MCF 10A (cell line): Measurements from ENCODE around the gene ACTN1. TPM values are rescaled to one million over a fixed set of nuclear protein-coding genes. Genes with fewer than 3 reads are reported as not detected.

Source experiments
- BruUV-seq: library from RNA; stranded (reverse); fragments of 400-500 nt; replicated peaks from 2 replicates; lab custom pipeline; 2021; lab: Mats Ljungman, UMichigan
- CTCF ChIA-PET: fragments of 300-600 bp; sonication (Branson Sonifier 250); formaldehyde crosslinking; extraction: SDS; loops from one replicate; lab custom pipeline; 2021; ENCODE audit warnings: antibody characterized with exemption, inconsistent platforms; lab: Yijun Ruan, JAX
- POLR2A ChIA-PET: fragments of 300-600, 350-650 bp; sonication (Branson Sonifier 250); formaldehyde crosslinking; extraction: SDS; loops from one replicate; lab custom pipeline; 2020; ENCODE audit warnings: antibody characterized with exemption, inconsistent platforms; lab: Yijun Ruan, JAX
- DNase-seq: peaks from one replicate; pipeline ENCODE4 v3.0.0-alpha.2; 2018; ENCODE audit not compliant: unreplicated experiment
- H3K27ac Mint-ChIP-seq: one replicate; pipeline ENCODE4 v1.8.0; 2022; ENCODE audit warnings: mild to moderate bottlenecking, low read depth, mixed read lengths; ENCODE audit not compliant: unreplicated experiment
- H3K27me3 Mint-ChIP-seq: one replicate; pipeline ENCODE4 v1.8.0; 2022; ENCODE audit warnings: mixed read lengths; ENCODE audit not compliant: insufficient read depth, unreplicated experiment
- H3K36me3 Mint-ChIP-seq: one replicate; pipeline ENCODE4 v1.8.0; 2022; ENCODE audit warnings: mild to moderate bottlenecking, moderate library complexity, mixed read lengths; ENCODE audit not compliant: insufficient read depth, unreplicated experiment
- H3K4me1 Mint-ChIP-seq: one replicate; pipeline ENCODE4 v1.8.0; 2022; ENCODE audit warnings: mixed read lengths; ENCODE audit not compliant: insufficient read depth, unreplicated experiment
- H3K4me3 Mint-ChIP-seq: one replicate; pipeline ENCODE4 v1.8.0; 2022; ENCODE audit warnings: mild to moderate bottlenecking, moderate library complexity, mixed read lengths; ENCODE audit not compliant: unreplicated experiment
- H3K9me3 Mint-ChIP-seq: one replicate; pipeline ENCODE4 v1.8.0; 2022; ENCODE audit warnings: mixed read lengths; ENCODE audit not compliant: unreplicated experiment
- intact Hi-C: fragments of 100-400 bp; cut with micrococcal nuclease; formaldehyde crosslinking; loops from 2 replicates; pipeline ENCODE4 v1.14.1; 2022
- total RNA-seq: library from RNA; stranded (reverse); gene quantifications from 2 replicates; pipeline ENCODE4 v1.2.3, GENCODE V29; 2022
- TF ChIP-seq, protein P1 (sequence below): fragments of 200-600 bp; IDR thresholded peaks from one replicate; pipeline ENCODE4 v1.8.0; 2022; ENCODE audit warnings: antibody characterized with exemption, mild to moderate bottlenecking; ENCODE audit not compliant: unreplicated experiment

Gene ACTN1
- total RNA-seq, 1 experiment from 2014 or later: 312 TPM

DNA sequence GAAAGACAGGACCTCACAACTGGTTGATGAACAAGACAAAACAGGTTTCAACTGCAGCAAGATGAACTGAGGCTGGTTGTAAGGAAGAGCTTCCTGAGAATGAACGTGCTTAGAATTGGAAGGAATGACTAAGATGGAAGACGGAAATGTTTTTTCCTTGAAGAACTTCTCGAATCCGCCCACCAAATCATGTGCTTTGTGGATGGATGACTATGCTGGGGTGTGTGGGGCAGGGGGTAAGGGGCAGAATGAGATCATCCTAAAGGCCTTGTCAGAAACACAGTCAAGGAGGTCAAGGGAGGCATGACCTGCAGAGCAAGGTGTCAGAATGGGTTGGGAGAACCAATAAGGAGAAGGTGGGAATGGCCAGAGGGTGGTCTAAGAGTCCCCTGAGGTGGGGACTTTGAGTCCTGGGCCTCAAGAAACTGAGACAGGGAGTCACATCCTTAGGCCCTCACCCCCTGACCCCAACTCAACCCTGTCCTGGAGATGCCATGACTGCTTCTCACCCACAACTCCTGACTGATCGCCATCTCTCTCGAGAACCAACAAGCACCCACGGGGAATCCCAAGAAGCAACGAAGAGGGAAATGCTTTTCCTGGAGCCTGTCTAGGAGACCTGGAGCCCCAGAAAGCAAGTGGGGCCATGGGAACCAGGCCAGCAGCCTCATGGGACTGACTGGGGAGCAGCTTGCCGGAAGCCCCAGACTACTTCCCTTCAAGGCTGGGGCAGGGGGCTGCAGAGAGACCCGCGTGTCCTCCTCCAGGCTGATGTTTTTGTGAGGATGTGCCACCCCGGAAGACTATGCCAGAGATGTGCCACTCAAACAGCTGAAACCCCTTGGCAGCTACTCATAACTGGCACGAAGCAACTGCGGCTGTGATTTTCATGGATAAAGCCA lies 84.0 kb downstream of the ACTN1 start:
- Mint-ChIP-seq H3K27ac (no peak overlapping the region), H3K4me3 (no peak overlapping the region), H3K9me3 (no peaks in the 10 kb centered on the region), H3K36me3 (peaks cover 94% of the 10 kb centered on the region), H3K27me3 (no peaks in the 10 kb centered on the region), H3K4me1 (peaks cover 10% of the 10 kb centered on the region)
- BruUV-seq: no TSS peak
- POLR2A ChIA-PET: no interaction called here
- no peak for DNase-seq
- intact Hi-C loops: no loop called here
- TF ChIP-seq, protein P1, sequence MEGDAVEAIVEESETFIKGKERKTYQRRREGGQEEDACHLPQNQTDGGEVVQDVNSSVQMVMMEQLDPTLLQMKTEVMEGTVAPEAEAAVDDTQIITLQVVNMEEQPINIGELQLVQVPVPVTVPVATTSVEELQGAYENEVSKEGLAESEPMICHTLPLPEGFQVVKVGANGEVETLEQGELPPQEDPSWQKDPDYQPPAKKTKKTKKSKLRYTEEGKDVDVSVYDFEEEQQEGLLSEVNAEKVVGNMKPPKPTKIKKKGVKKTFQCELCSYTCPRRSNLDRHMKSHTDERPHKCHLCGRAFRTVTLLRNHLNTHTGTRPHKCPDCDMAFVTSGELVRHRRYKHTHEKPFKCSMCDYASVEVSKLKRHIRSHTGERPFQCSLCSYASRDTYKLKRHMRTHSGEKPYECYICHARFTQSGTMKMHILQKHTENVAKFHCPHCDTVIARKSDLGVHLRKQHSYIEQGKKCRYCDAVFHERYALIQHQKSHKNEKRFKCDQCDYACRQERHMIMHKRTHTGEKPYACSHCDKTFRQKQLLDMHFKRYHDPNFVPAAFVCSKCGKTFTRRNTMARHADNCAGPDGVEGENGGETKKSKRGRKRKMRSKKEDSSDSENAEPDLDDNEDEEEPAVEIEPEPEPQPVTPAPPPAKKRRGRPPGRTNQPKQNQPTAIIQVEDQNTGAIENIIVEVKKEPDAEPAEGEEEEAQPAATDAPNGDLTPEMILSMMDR: no peak
- CTCF ChIA-PET: no interaction called here

DNA sequence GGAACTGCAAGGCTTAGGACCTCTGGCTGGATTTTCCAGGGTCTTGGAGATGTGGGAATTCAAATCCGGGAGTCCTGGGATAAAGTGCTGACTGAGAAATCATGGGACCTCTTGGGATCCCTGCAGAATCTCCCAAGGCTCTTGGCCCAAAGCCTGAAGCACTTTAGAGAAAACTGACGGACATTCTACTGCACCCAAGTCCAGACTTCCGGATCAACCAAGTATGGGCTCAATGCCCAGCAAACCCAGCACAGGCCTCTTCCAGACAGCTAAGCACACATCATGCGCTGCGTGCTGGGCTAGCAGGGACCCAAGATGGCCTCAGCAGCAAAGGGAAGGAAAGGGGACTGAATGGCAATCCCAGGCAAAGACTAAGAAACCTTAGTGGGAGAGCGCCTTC lies 85.0 kb downstream of the ACTN1 start:
- ChIA-PET POLR2A (no interaction called here), CTCF (no interaction called here)

DNA sequence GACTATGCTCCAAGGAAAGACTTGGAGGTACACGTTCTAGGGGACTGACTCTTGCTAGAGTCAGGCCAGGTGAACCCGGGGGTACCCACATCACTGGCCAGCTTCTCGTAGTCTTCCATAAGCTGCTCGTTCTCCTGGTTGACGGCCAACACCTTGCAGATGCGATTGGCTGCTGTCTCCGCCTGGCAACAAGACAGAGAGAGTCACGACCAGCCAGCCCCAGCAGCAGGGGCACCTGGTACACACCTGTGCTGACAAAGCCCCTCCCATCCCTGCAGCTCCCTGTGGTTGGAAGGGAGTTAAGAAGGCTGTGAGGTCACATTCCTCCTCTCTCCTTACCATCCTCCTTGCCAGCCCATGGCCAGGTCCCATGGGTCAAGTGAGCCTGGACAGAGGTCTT lies 85.5 kb downstream of the ACTN1 start:
- Mint-ChIP-seq H3K27ac (no peak overlapping the region), H3K9me3 (no peaks in the 10 kb centered on the region), H3K4me3 (no peak overlapping the region), H3K27me3 (no peaks in the 10 kb centered on the region), H3K36me3 (peaks cover 94% of the 10 kb centered on the region), H3K4me1 (no peaks in the 10 kb centered on the region)
- no peak for DNase-seq
- ChIA-PET POLR2A (no interaction called here), CTCF (interaction anchor here (0.6 to 1.3 kb wide), 2 partner anchors 15 to 1522 kb away, joined by 3 to 7 read pairs; no protein-coding TSS in a partner anchor)
- intact Hi-C loops: no loop called here
- TF ChIP-seq, protein P1: no peak
- BruUV-seq: no TSS peak

More for the DNA sequence above, 85.0 kb downstream of the ACTN1 start:
- intact Hi-C loops: no loop called here
- TF ChIP-seq, protein P1: no peak
- Mint-ChIP-seq H3K4me3 (no peak overlapping the region), H3K9me3 (no peaks in the 10 kb centered on the region), H3K4me1 (peaks cover 2% of the 10 kb centered on the region), H3K27me3 (no peaks in the 10 kb centered on the region), H3K36me3 (peaks cover 94% of the 10 kb centered on the region), H3K27ac (no peak overlapping the region)
- no peak for DNase-seq
- BruUV-seq: no TSS peak

DNA sequence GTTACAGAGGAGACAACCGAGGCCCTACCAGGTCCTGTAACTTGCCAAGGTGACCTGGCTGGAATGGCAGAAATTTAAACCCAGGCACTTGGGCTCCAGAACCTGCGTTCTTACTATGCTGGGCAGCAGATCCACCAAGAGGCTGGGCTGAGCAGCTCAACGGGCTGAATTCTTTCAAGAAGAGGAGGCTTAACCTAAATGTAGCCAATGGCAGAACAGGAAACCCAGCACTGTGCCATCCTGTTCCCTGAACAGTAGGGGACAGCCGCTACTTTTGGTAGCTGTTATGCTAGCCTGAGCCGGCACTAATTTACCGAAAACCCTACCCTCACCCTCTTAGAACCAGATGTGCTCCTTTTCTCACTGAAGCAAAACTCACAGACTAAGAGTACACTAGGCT lies 86.1 kb downstream of the ACTN1 start:
- no peak overlapping the region for H3K27ac Mint-ChIP-seq
- TF ChIP-seq, protein P1: no peak
- H3K4me3 Mint-ChIP-seq: no peak overlapping the region
- H3K27me3 Mint-ChIP-seq: no peaks in the 10 kb centered on the region
- intact Hi-C loops: no loop called here
- no TSS peak for BruUV-seq
- H3K36me3 Mint-ChIP-seq: peaks cover 94% of the 10 kb centered on the region
- DNase-seq: no peak
- CTCF ChIA-PET: interaction anchor here (0.6 to 1.3 kb wide), 3 partner anchors 16 to 1523 kb away, joined by 3 to 7 read pairs (median 3); no protein-coding TSS in a partner anchor
- POLR2A ChIA-PET: no interaction called here
- no peaks in the 10 kb centered on the region for H3K4me1 Mint-ChIP-seq
- no peaks in the 10 kb centered on the region for H3K9me3 Mint-ChIP-seq
